Stimulated activated CD8-positive, alpha-beta memory T cell treated with anti-CD3 and anti-CD28 coated beads, Interleukin-7, amount 100 ng/mL, for 1 hour (primary cell): ENCODE measurements around the gene PDZRN3.

Experiments
- DNase-seq, 2 donors: peaks; one replicate each; pipeline ENCODE4 v3.0.0-alpha.2; 2020; ENCODE audit warnings: low read depth in 2 of 2

The PDZRN3 gene

GRCh38 chr3:73389117-73389813 is 235.5 kb downstream of the PDZRN3 start:
- DNase-seq = no peak

- DNase-seq = no peak
These were observed 239.2 kb downstream of the PDZRN3 start for GRCh38 chr3:73385568-73385967.

GRCh38 chr3:73384091-73384906 is 240.4 kb downstream of the PDZRN3 start:
- no peak for DNase-seq

- no peak for DNase-seq
These were observed 241.2 kb downstream of the PDZRN3 start for GRCh38 chr3:73383470-73384049.

GRCh38 chr3:73381551-73381950 is 243.2 kb downstream of the PDZRN3 start:
- no peak for DNase-seq

- DNase-seq = no peak
These were observed 243.8 kb downstream of the PDZRN3 start for GRCh38 chr3:73380735-73381532.

- DNase-seq = no peak
These were observed 245.3 kb downstream of the PDZRN3 start for GRCh38 chr3:73379465-73379864.

- no peak for DNase-seq
These were observed 246.5 kb downstream of the PDZRN3 start for GRCh38 chr3:73378207-73378606.

- DNase-seq = no peak
These were observed 258.9 kb downstream of the PDZRN3 start for GRCh38 chr3:73365756-73366397.

- DNase-seq = no peak
These were observed 260.2 kb downstream of the PDZRN3 start for GRCh38 chr3:73364517-73364916.

GRCh38 chr3:73363093-73363492 is 261.6 kb downstream of the PDZRN3 start:
- DNase-seq = no peak

- no peak for DNase-seq
These were observed 263.1 kb downstream of the PDZRN3 start for GRCh38 chr3:73361591-73361990.

- no peak for DNase-seq
These were observed 271.0 kb downstream of the PDZRN3 start for GRCh38 chr3:73353649-73354217.

- DNase-seq = no peak
These were observed 271.7 kb downstream of the PDZRN3 start for GRCh38 chr3:73352841-73353645.

GRCh38 chr3:73351423-73352071 is 273.2 kb downstream of the PDZRN3 start:
- DNase-seq = no peak

- DNase-seq = no peak
These were observed 273.7 kb downstream of the PDZRN3 start for GRCh38 chr3:73350996-73351395.

- no peak for DNase-seq
These were observed 275.1 kb downstream of the PDZRN3 start for GRCh38 chr3:73349657-73350056.

- no peak for DNase-seq
These were observed 282.7 kb downstream of the PDZRN3 start for GRCh38 chr3:73342077-73342476.

- no peak for DNase-seq
These were observed 283.3 kb downstream of the PDZRN3 start for GRCh38 chr3:73341272-73341935.
